Placental pericyte (primary cell): Measurements from ENCODE around the gene RASGRP3. TPM values are rescaled to one million over a fixed set of nuclear protein-coding genes. Genes with fewer than 3 reads are reported as not detected.

Experiments
- small RNA-seq: library from RNA; depleted of rRNA; stranded (forward); fragments of <200 nt; gene quantifications from one replicate; pipeline ENCODE3, GENCODE V24; 2012; ENCODE audit warnings: low replicate concordance
- total RNA-seq: library from RNA; depleted of rRNA; stranded (reverse); fragments of >200 nt; gene quantifications from 2 replicates; pipeline ENCODE4 v1.2.3, GENCODE V29; 2012

The RASGRP3 gene
- total RNA-seq: 4.8 and 11.2 TPM in 2 replicates

GRCh38 chr2:33476131-33476792 is at the start of gene RASGRP3:
RASGRP3 (plus strand) TSS chr2:33476649; CDS start chr2:33515137, 38,488 bp downstream.

GRCh38 chr2:33599175-33599942 is 122.9 kb downstream of the RASGRP3 start, which contains the start of gene FAM98A:
FAM98A (minus strand) TSS chr2:33599299; CDS start chr2:33599221, 78 bp downstream.

Small RNA genes within 50 kb of the gene (small RNA-seq; reads per million reads assigned to genes)
- not detected for gene ATP6V0E1P3

Other genes with a start within 250 kb of the RASGRP3 start
- gene FAM98A, start 122.7 kb downstream of the RASGRP3 start, total RNA-seq: 43.1 and 56.0 TPM in 2 replicates